GM23338 (cell line): ENCODE data around the gene TXLNG. TPM values are rescaled to one million over a fixed set of nuclear protein-coding genes. Genes with fewer than 3 reads are reported as not detected.
A peak's percentile ranks its signal among the peaks of the same experiment; 100 is the strongest.

ENCODE experiments used
- ATAC-seq: fragments of 200-7000 bp; cut with Tn5 transposase; 3 replicates; pipeline ENCODE4 v1.9.1; 2020
- DNase-seq: peaks from one replicate; pipeline ENCODE4 v3.0.0-alpha.2; 2015; ENCODE audit warnings: low spot score
- H2AFZ ChIP-seq: fragments of 200-600 bp; sonication (generic); 2 replicates; pipeline ENCODE4 v1.8.0; 2016; ENCODE audit warnings: antibody characterized with exemption, mild to moderate bottlenecking, moderate library complexity
- H3F3A ChIP-seq: fragments of 200-600 bp; sonication (generic); replicated peaks from 2 replicates; pipeline ENCODE4 v1.8.0; 2017; ENCODE audit warnings: antibody characterized with exemption, mixed run types, low read depth
- H3K27ac ChIP-seq: fragments of 200-600 bp; sonication (generic); 2 replicates; pipeline ENCODE4 v1.6.1; 2016; ENCODE audit warnings: low read depth
- H3K27me3 ChIP-seq: fragments of 200-600 bp; sonication (generic); 2 replicates; pipeline ENCODE4 v1.8.0; 2016; ENCODE audit warnings: mild to moderate bottlenecking, mixed run types, moderate library complexity; ENCODE audit not compliant: insufficient read depth
- H3K36me3 ChIP-seq: fragments of 200-600 bp; sonication (generic); 2 replicates; pipeline ENCODE4 v1.8.0; 2016; ENCODE audit warnings: mild to moderate bottlenecking; ENCODE audit not compliant: insufficient read depth
- H3K4me1 ChIP-seq: fragments of 200-600 bp; sonication (generic); 2 replicates; pipeline ENCODE4 v1.8.0; 2016; ENCODE audit warnings: mild to moderate bottlenecking, moderate library complexity; ENCODE audit not compliant: insufficient read depth
- H3K4me2 ChIP-seq: fragments of 200-600 bp; sonication (generic); 2 replicates; pipeline ENCODE4 v1.7.1; 2017; ENCODE audit warnings: mixed run types
- H3K4me3 ChIP-seq: fragments of 200-600 bp; sonication (generic); 2 replicates; pipeline ENCODE4 v1.6.1; 2016; ENCODE audit warnings: mixed run types
- H3K79me2 ChIP-seq: fragments of 200-600 bp; sonication (generic); replicated peaks from 2 replicates; pipeline ENCODE4 v1.8.0; 2017; ENCODE audit warnings: mild to moderate bottlenecking; ENCODE audit not compliant: insufficient read depth
- H3K9me2 ChIP-seq: fragments of 200-600 bp; sonication (generic); 2 replicates; pipeline ENCODE4 v1.8.0; 2017; ENCODE audit not compliant: insufficient read depth
- H4K20me1 ChIP-seq: fragments of 200-600 bp; sonication (generic); replicated peaks from 2 replicates; pipeline ENCODE4 v1.8.0; 2017; ENCODE audit warnings: mild to moderate bottlenecking; ENCODE audit not compliant: insufficient read depth
- H3K27ac Mint-ChIP-seq: 2 replicates; pipeline ENCODE4 v1.8.0; 2020; ENCODE audit warnings: inconsistent platforms, mild to moderate bottlenecking, moderate library complexity, mixed read lengths
- H3K27me3 Mint-ChIP-seq: 3 replicates; pipeline ENCODE4 v1.8.0; 2022; ENCODE audit warnings: low read depth, mild to moderate bottlenecking, moderate library complexity, mixed read lengths, inconsistent platforms; ENCODE audit not compliant: insufficient read depth, poor library complexity
- H3K36me3 Mint-ChIP-seq: 3 replicates; pipeline ENCODE4 v1.8.0; 2021; ENCODE audit warnings: low read depth, mild to moderate bottlenecking, inconsistent platforms, moderate library complexity, mixed read lengths
- H3K4me1 Mint-ChIP-seq: 3 replicates; pipeline ENCODE4 v1.8.0; 2020; ENCODE audit warnings: mild to moderate bottlenecking, inconsistent platforms, mixed read lengths
- H3K4me3 Mint-ChIP-seq: 3 replicates; pipeline ENCODE4 v1.8.0; 2021; ENCODE audit warnings: moderate library complexity, mild to moderate bottlenecking, inconsistent platforms, mixed read lengths
- H3K9me3 Mint-ChIP-seq: 3 replicates; pipeline ENCODE4 v1.8.0; 2020; ENCODE audit warnings: moderate library complexity, mild to moderate bottlenecking, inconsistent platforms, mixed read lengths
- CREB1 ChIP-seq: fragments of 250-450 bp; sonication (Bioruptor Pico); IDR thresholded peaks from 2 replicates; pipeline ENCODE4 v1.5.0; 2020; ENCODE audit warnings: low read depth, mild to moderate bottlenecking, moderate library complexity
- CTCF ChIP-seq, 2 experiments: fragments of 200-600 bp in 1 of 2; sonication (generic) in 1 of 2; conservative IDR thresholded peaks; 2 replicates each; pipeline versions ENCODE4 v1.5.1 to v1.6.1; 2016 to 2017; ENCODE audit warnings: antibody characterized with exemption in 2 of 2, low read depth in 2 of 2, mild to moderate bottlenecking in 2 of 2, moderate library complexity in 1 of 2
- ETS1 ChIP-seq: IDR thresholded peaks from 2 replicates; pipeline ENCODE4 v1.6.1; 2016; ENCODE audit warnings: antibody characterized with exemption
- EZH2 ChIP-seq: fragments of 200-600 bp; sonication (generic); IDR thresholded peaks from one replicate; pipeline ENCODE4 v1.8.0; 2017; ENCODE audit warnings: antibody characterized with exemption, mild to moderate bottlenecking, low read depth; ENCODE audit not compliant: unreplicated experiment
- EZH2phosphoT487 ChIP-seq: fragments of 200-600 bp; sonication (generic); IDR thresholded peaks from one replicate; pipeline ENCODE4 v1.8.1; 2018; ENCODE audit warnings: antibody characterized with exemption; ENCODE audit not compliant: unreplicated experiment
- JUNB ChIP-seq: IDR thresholded peaks from one replicate; pipeline ENCODE4 v1.6.1; 2016; ENCODE audit warnings: antibody characterized with exemption; ENCODE audit not compliant: unreplicated experiment
- NANOG ChIP-seq: IDR thresholded peaks from 2 replicates; pipeline ENCODE4 v1.6.1; 2016; ENCODE audit warnings: antibody characterized with exemption, borderline replicate concordance
- POLR2AphosphoS5 ChIP-seq: IDR thresholded peaks from 2 replicates; pipeline ENCODE4 v1.6.1; 2016; ENCODE audit warnings: antibody characterized with exemption, low read depth
- STAT1 ChIP-seq: IDR thresholded peaks from one replicate; pipeline ENCODE4 v1.6.1; 2016; ENCODE audit warnings: antibody characterized with exemption; ENCODE audit not compliant: unreplicated experiment
- ZNF114 ChIP-seq: fragments of 250-450 bp; sonication (Bioruptor Pico); IDR thresholded peaks from 2 replicates; pipeline ENCODE4 v1.5.0; 2020; ENCODE audit warnings: mild to moderate bottlenecking, moderate library complexity
- ZNF331 ChIP-seq: fragments of 250-450 bp; sonication (Bioruptor Pico); IDR thresholded peaks from 2 replicates; pipeline ENCODE4 v1.5.0; 2020; ENCODE audit warnings: low read depth, mild to moderate bottlenecking, moderate library complexity
- polyA plus RNA-seq: library from polyadenylated mRNA; unstranded; fragments of >200 nt; fragmentation: Nextera tagmentation; extraction: Ambion mirVana; gene quantifications from 2 replicates; pipeline ENCODE4 v1.2.1, GENCODE V29; 2016
- total RNA-seq: library from RNA; depleted of rRNA; stranded (reverse); fragments of >200 nt; shearing (Covaris generic); gene quantifications from 2 replicates; pipeline ENCODE4 v1.2.3, GENCODE V29; 2014
- TF ChIP-seq, protein P1 (sequence below): fragments of 250-450 bp; sonication (Bioruptor Pico); IDR thresholded peaks from 2 replicates; pipeline ENCODE4 v1.5.0; 2020; ENCODE audit warnings: mild to moderate bottlenecking, moderate library complexity
- TF ChIP-seq, protein P2 (sequence below): IDR thresholded peaks from one replicate; pipeline ENCODE4 v1.6.1; 2018; ENCODE audit warnings: antibody characterized with exemption; ENCODE audit not compliant: unreplicated experiment

TXLNG gene
- total and polyA plus RNA-seq, 2 experiments from 2014 or later, result 45.3 to 48.4 TPM

DNA sequence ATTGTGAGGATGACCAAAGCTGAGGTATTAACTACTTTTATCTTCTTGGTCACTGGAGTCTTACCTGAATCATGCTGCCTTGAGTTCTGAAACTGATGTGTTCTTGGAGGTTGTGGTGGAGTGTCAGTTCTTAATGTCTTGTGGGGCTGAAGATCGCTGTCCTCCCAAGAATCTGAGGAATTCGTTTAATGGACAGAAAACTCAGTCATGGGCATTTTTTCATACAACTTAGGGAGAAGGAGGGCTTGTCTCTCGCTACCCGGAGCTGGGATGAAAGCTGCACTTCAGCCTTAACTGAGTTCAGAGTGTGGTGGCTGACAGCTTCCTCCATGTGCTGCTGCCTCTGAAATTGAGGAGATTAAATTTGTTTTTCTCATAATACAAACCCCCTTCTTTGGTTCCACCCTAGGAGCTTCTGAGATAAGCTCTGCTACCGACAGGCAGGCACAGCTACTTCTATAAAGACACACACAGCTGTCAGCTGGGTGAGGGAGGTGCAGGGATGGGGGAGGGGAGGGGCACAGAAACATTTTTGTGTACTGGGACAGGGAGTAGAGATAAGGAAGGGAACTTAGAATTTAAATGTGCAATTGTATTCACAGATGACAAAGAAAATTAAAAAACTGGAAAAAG, 53.1 kb downstream of the TXLNG start:
- ATAC-seq, result no peak
- peaks cover 18% of the 10 kb centered on the region for H3K36me3 ChIP-seq
- no peak for TF ChIP-seq ZNF331 (CRISPR knock-in tag)
- TF ChIP-seq EZH2, result no peak
- TF ChIP-seq EZH2phosphoT487, result no peak
- no peak for TF ChIP-seq CTCF (conservative IDR thresholded peaks at IDR 0.05; ENCODE audit: low read depth in 2 of 2)
- no peak for TF ChIP-seq POLR2AphosphoS5
- no peak for TF ChIP-seq STAT1
- no peak for TF ChIP-seq ETS1
- TF ChIP-seq, protein P1, sequence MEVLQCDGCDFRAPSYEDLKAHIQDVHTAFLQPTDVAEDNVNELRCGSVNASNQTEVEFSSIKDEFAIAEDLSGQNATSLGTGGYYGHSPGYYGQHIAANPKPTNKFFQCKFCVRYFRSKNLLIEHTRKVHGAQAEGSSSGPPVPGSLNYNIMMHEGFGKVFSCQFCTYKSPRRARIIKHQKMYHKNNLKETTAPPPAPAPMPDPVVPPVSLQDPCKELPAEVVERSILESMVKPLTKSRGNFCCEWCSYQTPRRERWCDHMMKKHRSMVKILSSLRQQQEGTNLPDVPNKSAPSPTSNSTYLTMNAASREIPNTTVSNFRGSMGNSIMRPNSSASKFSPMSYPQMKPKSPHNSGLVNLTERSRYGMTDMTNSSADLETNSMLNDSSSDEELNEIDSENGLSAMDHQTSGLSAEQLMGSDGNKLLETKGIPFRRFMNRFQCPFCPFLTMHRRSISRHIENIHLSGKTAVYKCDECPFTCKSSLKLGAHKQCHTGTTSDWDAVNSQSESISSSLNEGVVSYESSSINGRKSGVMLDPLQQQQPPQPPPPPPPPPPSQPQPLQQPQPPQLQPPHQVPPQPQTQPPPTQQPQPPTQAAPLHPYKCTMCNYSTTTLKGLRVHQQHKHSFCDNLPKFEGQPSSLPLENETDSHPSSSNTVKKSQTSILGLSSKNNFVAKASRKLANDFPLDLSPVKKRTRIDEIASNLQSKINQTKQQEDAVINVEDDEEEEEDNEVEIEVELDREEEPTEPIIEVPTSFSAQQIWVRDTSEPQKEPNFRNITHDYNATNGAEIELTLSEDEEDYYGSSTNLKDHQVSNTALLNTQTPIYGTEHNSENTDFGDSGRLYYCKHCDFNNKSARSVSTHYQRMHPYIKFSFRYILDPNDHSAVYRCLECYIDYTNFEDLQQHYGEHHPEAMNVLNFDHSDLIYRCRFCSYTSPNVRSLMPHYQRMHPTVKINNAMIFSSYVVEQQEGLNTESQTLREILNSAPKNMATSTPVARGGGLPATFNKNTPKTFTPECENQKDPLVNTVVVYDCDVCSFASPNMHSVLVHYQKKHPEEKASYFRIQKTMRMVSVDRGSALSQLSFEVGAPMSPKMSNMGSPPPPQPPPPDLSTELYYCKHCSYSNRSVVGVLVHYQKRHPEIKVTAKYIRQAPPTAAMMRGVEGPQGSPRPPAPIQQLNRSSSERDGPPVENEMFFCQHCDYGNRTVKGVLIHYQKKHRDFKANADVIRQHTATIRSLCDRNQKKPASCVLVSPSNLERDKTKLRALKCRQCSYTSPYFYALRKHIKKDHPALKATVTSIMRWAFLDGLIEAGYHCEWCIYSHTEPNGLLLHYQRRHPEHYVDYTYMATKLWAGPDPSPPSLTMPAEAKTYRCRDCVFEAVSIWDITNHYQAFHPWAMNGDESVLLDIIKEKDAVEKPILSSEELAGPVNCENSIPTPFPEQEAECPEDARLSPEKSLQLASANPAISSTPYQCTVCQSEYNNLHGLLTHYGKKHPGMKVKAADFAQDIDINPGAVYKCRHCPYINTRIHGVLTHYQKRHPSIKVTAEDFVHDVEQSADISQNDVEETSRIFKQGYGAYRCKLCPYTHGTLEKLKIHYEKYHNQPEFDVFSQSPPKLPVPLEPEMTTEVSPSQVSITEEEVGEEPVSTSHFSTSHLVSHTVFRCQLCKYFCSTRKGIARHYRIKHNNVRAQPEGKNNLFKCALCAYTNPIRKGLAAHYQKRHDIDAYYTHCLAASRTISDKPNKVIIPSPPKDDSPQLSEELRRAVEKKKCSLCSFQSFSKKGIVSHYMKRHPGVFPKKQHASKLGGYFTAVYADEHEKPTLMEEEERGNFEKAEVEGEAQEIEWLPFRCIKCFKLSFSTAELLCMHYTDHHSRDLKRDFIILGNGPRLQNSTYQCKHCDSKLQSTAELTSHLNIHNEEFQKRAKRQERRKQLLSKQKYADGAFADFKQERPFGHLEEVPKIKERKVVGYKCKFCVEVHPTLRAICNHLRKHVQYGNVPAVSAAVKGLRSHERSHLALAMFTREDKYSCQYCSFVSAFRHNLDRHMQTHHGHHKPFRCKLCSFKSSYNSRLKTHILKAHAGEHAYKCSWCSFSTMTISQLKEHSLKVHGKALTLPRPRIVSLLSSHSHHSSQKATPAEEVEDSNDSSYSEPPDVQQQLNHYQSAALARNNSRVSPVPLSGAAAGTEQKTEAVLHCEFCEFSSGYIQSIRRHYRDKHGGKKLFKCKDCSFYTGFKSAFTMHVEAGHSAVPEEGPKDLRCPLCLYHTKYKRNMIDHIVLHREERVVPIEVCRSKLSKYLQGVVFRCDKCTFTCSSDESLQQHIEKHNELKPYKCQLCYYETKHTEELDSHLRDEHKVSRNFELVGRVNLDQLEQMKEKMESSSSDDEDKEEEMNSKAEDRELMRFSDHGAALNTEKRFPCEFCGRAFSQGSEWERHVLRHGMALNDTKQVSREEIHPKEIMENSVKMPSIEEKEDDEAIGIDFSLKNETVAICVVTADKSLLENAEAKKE, result no peak
- TF ChIP-seq JUNB, result no peak
- TF ChIP-seq CREB1 (CRISPR knock-in tag), result no peak
- no peak for TF ChIP-seq NANOG
- TF ChIP-seq ZNF114, result no peak
- TF ChIP-seq, protein P2, sequence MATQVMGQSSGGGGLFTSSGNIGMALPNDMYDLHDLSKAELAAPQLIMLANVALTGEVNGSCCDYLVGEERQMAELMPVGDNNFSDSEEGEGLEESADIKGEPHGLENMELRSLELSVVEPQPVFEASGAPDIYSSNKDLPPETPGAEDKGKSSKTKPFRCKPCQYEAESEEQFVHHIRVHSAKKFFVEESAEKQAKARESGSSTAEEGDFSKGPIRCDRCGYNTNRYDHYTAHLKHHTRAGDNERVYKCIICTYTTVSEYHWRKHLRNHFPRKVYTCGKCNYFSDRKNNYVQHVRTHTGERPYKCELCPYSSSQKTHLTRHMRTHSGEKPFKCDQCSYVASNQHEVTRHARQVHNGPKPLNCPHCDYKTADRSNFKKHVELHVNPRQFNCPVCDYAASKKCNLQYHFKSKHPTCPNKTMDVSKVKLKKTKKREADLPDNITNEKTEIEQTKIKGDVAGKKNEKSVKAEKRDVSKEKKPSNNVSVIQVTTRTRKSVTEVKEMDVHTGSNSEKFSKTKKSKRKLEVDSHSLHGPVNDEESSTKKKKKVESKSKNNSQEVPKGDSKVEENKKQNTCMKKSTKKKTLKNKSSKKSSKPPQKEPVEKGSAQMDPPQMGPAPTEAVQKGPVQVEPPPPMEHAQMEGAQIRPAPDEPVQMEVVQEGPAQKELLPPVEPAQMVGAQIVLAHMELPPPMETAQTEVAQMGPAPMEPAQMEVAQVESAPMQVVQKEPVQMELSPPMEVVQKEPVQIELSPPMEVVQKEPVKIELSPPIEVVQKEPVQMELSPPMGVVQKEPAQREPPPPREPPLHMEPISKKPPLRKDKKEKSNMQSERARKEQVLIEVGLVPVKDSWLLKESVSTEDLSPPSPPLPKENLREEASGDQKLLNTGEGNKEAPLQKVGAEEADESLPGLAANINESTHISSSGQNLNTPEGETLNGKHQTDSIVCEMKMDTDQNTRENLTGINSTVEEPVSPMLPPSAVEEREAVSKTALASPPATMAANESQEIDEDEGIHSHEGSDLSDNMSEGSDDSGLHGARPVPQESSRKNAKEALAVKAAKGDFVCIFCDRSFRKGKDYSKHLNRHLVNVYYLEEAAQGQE, result no peak
- H3K27ac ChIP-seq, result peak overlapping the region; percentile 76; the same call in 1 of the 2 replicates
- no peak for DNase-seq
- peaks cover 4% of the 10 kb centered on the region; the same call in 1 of the 2 replicates for H3F3A ChIP-seq
- H3K9me3 Mint-ChIP-seq, result no peaks in the 10 kb centered on the region
- peak overlapping the region; percentile 84; the same call in 1 of the 2 replicates for H3K27ac Mint-ChIP-seq
- peaks cover 87% of the 10 kb centered on the region for H3K36me3 Mint-ChIP-seq
- H3K79me2 ChIP-seq, result no peaks in the 10 kb centered on the region
- no peak overlapping the region for H2AFZ ChIP-seq
- no peaks in the 10 kb centered on the region for H3K27me3 ChIP-seq
- no peaks in the 10 kb centered on the region for H3K9me2 ChIP-seq
- H3K4me3 ChIP-seq, result no peak overlapping the region
- peaks cover 8% of the 10 kb centered on the region for H3K27me3 Mint-ChIP-seq
- H3K4me2 ChIP-seq, result no peak overlapping the region
- H3K4me1 Mint-ChIP-seq, result peaks cover 43% of the 10 kb centered on the region
- peaks cover 26% of the 10 kb centered on the region; the same call in 1 of the 2 replicates for H3K4me1 ChIP-seq
- no peak overlapping the region for H3K4me3 Mint-ChIP-seq
- no peaks in the 10 kb centered on the region; the same call in 1 of the 2 replicates for H4K20me1 ChIP-seq
